Left lung (tissue), 10 donors: ENCODE data around the gene CMTM1. TPM values are rescaled to one million over a fixed set of nuclear protein-coding genes. Genes with fewer than 3 reads are reported as not detected.

Experiments used
- ATAC-seq: fragments of 200-7000 bp; cut with Tn5 transposase; one replicate; pipeline ENCODE4 v1.9.1; 2020; ENCODE audit warnings: moderate library complexity
- DNase-seq, 4 donors: peaks; one replicate each; pipeline ENCODE4 v3.0.0-alpha.2; 2013 to 2020
- H3K27ac ChIP-seq, 2 donors: fragments of 200-600 bp; sonication (generic) in 1 of 2; one replicate each; pipeline versions ENCODE4 v1.5.0 to v1.8.0; 2020 to 2021
- H3K27me3 ChIP-seq, 2 donors: fragments of 200-600 bp; sonication (generic) in 1 of 2; one replicate each; pipeline versions ENCODE4 v1.5.0 to v1.8.0; 2020 to 2021
- H3K36me3 ChIP-seq, 2 donors: fragments of 200-600 bp; sonication (generic) in 1 of 2; one replicate each; pipeline versions ENCODE4 v1.5.0 to v1.8.0; 2020 to 2021
- H3K4me1 ChIP-seq, 2 donors: fragments of 200-600 bp; one replicate each; pipeline ENCODE4 v1.8.0; 2021
- H3K4me3 ChIP-seq, 2 donors: fragments of 200-600 bp; sonication (generic) in 1 of 2; one replicate each; pipeline versions ENCODE4 v1.5.0 to v1.8.0; 2020 to 2021; ENCODE audit warnings: mild to moderate bottlenecking in 1 of 2
- H3K9me3 ChIP-seq, 2 donors: fragments of 200-600 bp; sonication (generic) in 1 of 2; one replicate each; pipeline versions ENCODE4 v1.5.0 to v1.8.0; 2020 to 2021
- CTCF ChIP-seq, 2 donors: fragments of 200-600 bp; sonication (generic) in 1 of 2; IDR thresholded peaks; one replicate each; pipeline versions ENCODE4 v1.5.0 to v1.8.0; 2021; ENCODE audit warnings: antibody characterized with exemption in 2 of 2
- intact Hi-C, 2 donors: fragments of 100-400 bp; cut with DNase I; formaldehyde crosslinking; loops; one replicate each; pipeline versions ENCODE4 v1.11.2 to v1.14.2; 2022
- polyA plus RNA-seq, 6 donors: library from polyadenylated mRNA; unstranded; fragments of 120-200 nt; gene quantifications; one replicate each; pipeline ENCODE4 v1.2.1, GENCODE V29; 2013; ENCODE audit not compliant: insufficient read length in 6 of 6
- total RNA-seq, 2 donors: library from RNA; stranded (reverse); fragmentation: NEBNext Ultra II Directional; extraction: Animal tissue kit (Norgen Biotek cat#: 25700); gene quantifications; one replicate each; pipeline ENCODE4 v1.2.1, GENCODE V29; 2021
- donor health status: DM: no; HTN: yes; CAD: no.
- donor health status: DM: no; HTN: no; CAD: no.

CMTM1 gene
- total and polyA plus RNA-seq, 8 donors, result 5.7 to 10.1 (median 9.5) TPM

- DNase-seq, result peak in 2 of 4 donors; percentile 42 to 79
- intact Hi-C loops, result no loop called here
- ATAC-seq, result peak; percentile 79
- H3K4me3 ChIP-seq, result no peak overlapping the region
- H3K4me1 ChIP-seq, result peaks cover 5 to 9% of the 10 kb centered on the region in 2 donors
- H3K27me3 ChIP-seq, result no peaks in the 10 kb centered on the region
- H3K27ac ChIP-seq, result peak overlapping the region in 1 of 2 donors; percentile 40
- TF ChIP-seq CTCF (IDR thresholded peaks at IDR 0.05), result no peak
- no peaks in the 10 kb centered on the region for H3K9me3 ChIP-seq
- peaks cover 0 to 39% of the 10 kb centered on the region in 2 donors for H3K36me3 ChIP-seq
Measured at GRCh38 chr16:66618588-66619375, 52.5 kb downstream of the CMTM1 start.

- Histone ChIP-seq H3K27ac (no peak overlapping the region), H3K9me3 (no peaks in the 10 kb centered on the region), H3K27me3 (no peaks in the 10 kb centered on the region), H3K4me1 (peaks cover 5 to 9% of the 10 kb centered on the region in 2 donors), H3K36me3 (peaks cover 0 to 29% of the 10 kb centered on the region in 2 donors), H3K4me3 (no peak overlapping the region)
- TF ChIP-seq CTCF (IDR thresholded peaks at IDR 0.05), result no peak
- DNase-seq, result no peak
- intact Hi-C loops, result no loop called here
- ATAC-seq, result no peak
Measured at GRCh38 chr16:66619534-66620428, 53.5 kb downstream of the CMTM1 start.

- Histone ChIP-seq H3K4me3 (no peak overlapping the region), H3K9me3 (no peaks in the 10 kb centered on the region), H3K36me3 (peaks cover 0 to 23% of the 10 kb centered on the region in 2 donors), H3K27ac (no peak overlapping the region), H3K4me1 (peaks cover 5 to 9% of the 10 kb centered on the region in 2 donors), H3K27me3 (no peaks in the 10 kb centered on the region)
- ATAC-seq, result no peak
- no peak for TF ChIP-seq CTCF (IDR thresholded peaks at IDR 0.05)
- no peak for DNase-seq
- intact Hi-C loops, result no loop called here
Measured at GRCh38 chr16:66620429-66620795, 54.2 kb downstream of the CMTM1 start.

- H3K27me3 ChIP-seq, result no peaks in the 10 kb centered on the region
- no peak overlapping the region for H3K27ac ChIP-seq
- no peak for DNase-seq
- intact Hi-C loops, result no loop called here
- peaks cover 5 to 9% of the 10 kb centered on the region in 2 donors for H3K4me1 ChIP-seq
- H3K4me3 ChIP-seq, result no peak overlapping the region
- ATAC-seq, result no peak
- no peak for TF ChIP-seq CTCF (IDR thresholded peaks at IDR 0.05)
- H3K36me3 ChIP-seq, result peaks cover 0 to 21% of the 10 kb centered on the region in 2 donors
- no peaks in the 10 kb centered on the region for H3K9me3 ChIP-seq
Measured at GRCh38 chr16:66621973-66622372, 55.7 kb downstream of the CMTM1 start.

- no peak for TF ChIP-seq CTCF (IDR thresholded peaks at IDR 0.05)
- Histone ChIP-seq H3K4me3 (no peak overlapping the region), H3K27me3 (no peaks in the 10 kb centered on the region), H3K27ac (no peak overlapping the region), H3K9me3 (no peaks in the 10 kb centered on the region), H3K36me3 (peaks cover 0 to 21% of the 10 kb centered on the region in 2 donors), H3K4me1 (peaks cover 5 to 9% of the 10 kb centered on the region in 2 donors)
- intact Hi-C loops, result no loop called here
- ATAC-seq (no peak), DNase-seq (no peak)
Measured at GRCh38 chr16:66622863-66623262, 56.6 kb downstream of the CMTM1 start.
